Effector memory CD8-positive, alpha-beta T cell (primary cell): Measurements from ENCODE around the gene RAC3.
"Not testable (repeated sequence)": the region's sequence is repeated elsewhere in the genome, so short reads cannot be mapped to it uniquely, and the experiment has no call there.

Experiments used
- ATAC-seq: fragments of 150-1000 bp; cut with Tn5 transposase; replicated peaks from 2 replicates; pipeline ENCODE4 v1.10.0; 2021; ENCODE audit warnings: mild to moderate bottlenecking, moderate library complexity
- DNase-seq, 3 experiments: peaks; one replicate each; pipeline ENCODE4 v3.0.0; 2021
- H3K27ac Mint-ChIP-seq, 2 donors: one replicate each; pipeline ENCODE4 v1.8.0; 2022; ENCODE audit warnings: mild to moderate bottlenecking in 2 of 2, mixed read lengths in 2 of 2, moderate library complexity in 2 of 2
- H3K27me3 Mint-ChIP-seq, 2 donors: one replicate each; pipeline ENCODE4 v1.8.0; 2022; ENCODE audit warnings: mixed read lengths in 2 of 2
- H3K36me3 Mint-ChIP-seq: one replicate; pipeline ENCODE4 v1.8.0; 2022; ENCODE audit warnings: mild to moderate bottlenecking, moderate library complexity, mixed read lengths; ENCODE audit not compliant: insufficient read depth
- H3K4me1 Mint-ChIP-seq, 2 donors: one replicate each; pipeline ENCODE4 v1.8.0; 2022; ENCODE audit warnings: low read depth in 2 of 2, mixed read lengths in 2 of 2
- H3K4me3 Mint-ChIP-seq, 2 donors: one replicate each; pipeline ENCODE4 v1.8.0; 2022; ENCODE audit warnings: mild to moderate bottlenecking in 2 of 2, mixed read lengths in 2 of 2, moderate library complexity in 2 of 2
- H3K9me3 Mint-ChIP-seq, 2 donors: one replicate each; pipeline ENCODE4 v1.8.0; 2022; ENCODE audit warnings: mixed read lengths in 2 of 2

Gene RAC3

GRCh38 chr17:82038796-82039409 is 7.4 kb downstream of the RAC3 start:
- ATAC-seq, H3K27ac Mint-ChIP-seq, H3K27me3 Mint-ChIP-seq, DNase-seq, H3K9me3 Mint-ChIP-seq: not testable (repeated sequence)
- peaks cover 12% of the 10 kb centered on the region for H3K36me3 Mint-ChIP-seq
- H3K4me1 Mint-ChIP-seq: peaks cover 17 to 21% of the 10 kb centered on the region in 2 donors
- peak overlapping the region; percentile 31 to 32 for H3K4me3 Mint-ChIP-seq

GRCh38 chr17:82039695-82040299 is 8.3 kb downstream of the RAC3 start:
- Mint-ChIP-seq H3K4me3 (peak overlapping the region in 1 of 2 donors; percentile 31), H3K27ac (no peak overlapping the region), H3K27me3 (no peaks in the 10 kb centered on the region), H3K4me1 (peaks cover 17 to 21% of the 10 kb centered on the region in 2 donors), H3K36me3 (peaks cover 12% of the 10 kb centered on the region), H3K9me3 (no peaks in the 10 kb centered on the region)
- ATAC-seq: no peak
- no peak for DNase-seq

GRCh38 chr17:82041144-82041814 is 9.8 kb downstream of the RAC3 start:
- no peak overlapping the region for H3K4me3 Mint-ChIP-seq
- peak overlapping the region in 1 of 2 donors; percentile 76 for H3K27ac Mint-ChIP-seq
- peaks cover 12% of the 10 kb centered on the region for H3K36me3 Mint-ChIP-seq
- no peak for DNase-seq
- ATAC-seq: no peak
- no peaks in the 10 kb centered on the region for H3K9me3 Mint-ChIP-seq
- no peaks in the 10 kb centered on the region for H3K27me3 Mint-ChIP-seq
- H3K4me1 Mint-ChIP-seq: peaks cover 7 to 12% of the 10 kb centered on the region in 2 donors

- Mint-ChIP-seq H3K36me3 (peaks cover 3% of the 10 kb centered on the region), H3K27me3 (no peaks in the 10 kb centered on the region), H3K27ac (no peak overlapping the region), H3K4me3 (no peak overlapping the region), H3K9me3 (no peaks in the 10 kb centered on the region), H3K4me1 (peaks cover 5 to 11% of the 10 kb centered on the region in 2 donors)
- no peak for DNase-seq
- no peak for ATAC-seq
Observed at GRCh38 chr17:82042649-82043048, 11.2 kb downstream of the RAC3 start.

GRCh38 chr17:82043507-82043906 is 12.0 kb downstream of the RAC3 start:
- Mint-ChIP-seq H3K9me3 (no peaks in the 10 kb centered on the region), H3K36me3 (no peaks in the 10 kb centered on the region), H3K4me1 (peaks cover 0 to 6% of the 10 kb centered on the region in 2 donors), H3K27ac (no peak overlapping the region), H3K27me3 (no peaks in the 10 kb centered on the region), H3K4me3 (no peak overlapping the region)
- DNase-seq: no peak
- ATAC-seq: no peak

GRCh38 chr17:82045936-82046484 is 14.5 kb downstream of the RAC3 start:
- ATAC-seq (no peak), DNase-seq (no peak)
- Mint-ChIP-seq H3K27ac (no peak overlapping the region), H3K9me3 (no peaks in the 10 kb centered on the region), H3K4me3 (no peak overlapping the region), H3K27me3 (no peaks in the 10 kb centered on the region), H3K4me1 (peaks cover 5 to 9% of the 10 kb centered on the region in 2 donors), H3K36me3 (no peaks in the 10 kb centered on the region)

- no peaks in the 10 kb centered on the region for H3K9me3 Mint-ChIP-seq
- ATAC-seq: no peak
- DNase-seq: no peak
- no peak overlapping the region for H3K27ac Mint-ChIP-seq
- H3K27me3 Mint-ChIP-seq: no peaks in the 10 kb centered on the region
- no peak overlapping the region for H3K4me3 Mint-ChIP-seq
- peaks cover 5 to 9% of the 10 kb centered on the region in 2 donors for H3K4me1 Mint-ChIP-seq
- H3K36me3 Mint-ChIP-seq: no peaks in the 10 kb centered on the region
Observed at GRCh38 chr17:82046903-82047302, 15.4 kb downstream of the RAC3 start.

GRCh38 chr17:82047379-82047778 is 15.9 kb downstream of the RAC3 start:
- H3K27ac Mint-ChIP-seq: no peak overlapping the region
- no peaks in the 10 kb centered on the region for H3K27me3 Mint-ChIP-seq
- DNase-seq (no peak), ATAC-seq (no peak)
- H3K4me1 Mint-ChIP-seq: peaks cover 5 to 9% of the 10 kb centered on the region in 2 donors
- H3K36me3 Mint-ChIP-seq: no peaks in the 10 kb centered on the region
- no peak overlapping the region for H3K4me3 Mint-ChIP-seq
- H3K9me3 Mint-ChIP-seq: no peaks in the 10 kb centered on the region

GRCh38 chr17:82047914-82048570 is 16.6 kb downstream of the RAC3 start:
- no peaks in the 10 kb centered on the region for H3K27me3 Mint-ChIP-seq
- no peak overlapping the region for H3K4me3 Mint-ChIP-seq
- H3K4me1 Mint-ChIP-seq: peaks cover 5 to 10% of the 10 kb centered on the region in 2 donors
- DNase-seq (no peak), ATAC-seq (no peak)
- H3K36me3 Mint-ChIP-seq: no peaks in the 10 kb centered on the region
- no peaks in the 10 kb centered on the region for H3K9me3 Mint-ChIP-seq
- H3K27ac Mint-ChIP-seq: no peak overlapping the region

GRCh38 chr17:82048571-82048971 is 17.1 kb downstream of the RAC3 start:
- H3K4me3 Mint-ChIP-seq: no peak overlapping the region

GRCh38 chr17:82049106-82049505 is 17.6 kb downstream of the RAC3 start:
- Mint-ChIP-seq H3K4me1 (peaks cover 5 to 18% of the 10 kb centered on the region in 2 donors), H3K27ac (no peak overlapping the region), H3K9me3 (no peaks in the 10 kb centered on the region), H3K4me3 (no peak overlapping the region), H3K36me3 (no peaks in the 10 kb centered on the region), H3K27me3 (no peaks in the 10 kb centered on the region)
- DNase-seq: no peak
- ATAC-seq: no peak

More at GRCh38 chr17:82048571-82048971, 17.1 kb downstream of the RAC3 start:
- no peak for DNase-seq
- no peaks in the 10 kb centered on the region for H3K36me3 Mint-ChIP-seq
- H3K4me1 Mint-ChIP-seq: peaks cover 5 to 15% of the 10 kb centered on the region in 2 donors
- H3K27ac Mint-ChIP-seq: no peak overlapping the region
- no peaks in the 10 kb centered on the region for H3K27me3 Mint-ChIP-seq
- no peaks in the 10 kb centered on the region for H3K9me3 Mint-ChIP-seq
- no peak for ATAC-seq

- Mint-ChIP-seq H3K4me3 (peak overlapping the region in 1 of 2 donors; percentile 8), H3K27ac (no peak overlapping the region), H3K36me3 (no peaks in the 10 kb centered on the region), H3K4me1 (peaks cover 5 to 18% of the 10 kb centered on the region in 2 donors), H3K27me3 (no peaks in the 10 kb centered on the region), H3K9me3 (no peaks in the 10 kb centered on the region)
- ATAC-seq: no peak
- DNase-seq: no peak
Observed at GRCh38 chr17:82049521-82049971, 18.1 kb downstream of the RAC3 start.

GRCh38 chr17:82050152-82050760 is 18.8 kb downstream of the RAC3 start:
- Mint-ChIP-seq H3K36me3 (peaks cover 3% of the 10 kb centered on the region), H3K4me3 (peak overlapping the region; percentile 80 to 88), H3K4me1 (peaks cover 5 to 21% of the 10 kb centered on the region in 2 donors), H3K9me3 (no peaks in the 10 kb centered on the region), H3K27me3 (no peaks in the 10 kb centered on the region), H3K27ac (peak overlapping the region; percentile 75 to 89)
- no peak for ATAC-seq
- DNase-seq: no peak
